ENCODE results near the gene PDP2. TPM values are rescaled to one million over a fixed set of nuclear protein-coding genes. Genes with fewer than 3 reads are reported as not detected.

Gene PDP2
- total RNA-seq (10 to 100 TPM; 10.0 to 11.3 TPM), polyA plus RNA-seq (1 to 10 TPM; 1.2 to 1.8 (median 1.7) TPM), total RNA-seq (8.3 to 39.1 (median 17.8) reads per million in 6 experiments)

DNA sequence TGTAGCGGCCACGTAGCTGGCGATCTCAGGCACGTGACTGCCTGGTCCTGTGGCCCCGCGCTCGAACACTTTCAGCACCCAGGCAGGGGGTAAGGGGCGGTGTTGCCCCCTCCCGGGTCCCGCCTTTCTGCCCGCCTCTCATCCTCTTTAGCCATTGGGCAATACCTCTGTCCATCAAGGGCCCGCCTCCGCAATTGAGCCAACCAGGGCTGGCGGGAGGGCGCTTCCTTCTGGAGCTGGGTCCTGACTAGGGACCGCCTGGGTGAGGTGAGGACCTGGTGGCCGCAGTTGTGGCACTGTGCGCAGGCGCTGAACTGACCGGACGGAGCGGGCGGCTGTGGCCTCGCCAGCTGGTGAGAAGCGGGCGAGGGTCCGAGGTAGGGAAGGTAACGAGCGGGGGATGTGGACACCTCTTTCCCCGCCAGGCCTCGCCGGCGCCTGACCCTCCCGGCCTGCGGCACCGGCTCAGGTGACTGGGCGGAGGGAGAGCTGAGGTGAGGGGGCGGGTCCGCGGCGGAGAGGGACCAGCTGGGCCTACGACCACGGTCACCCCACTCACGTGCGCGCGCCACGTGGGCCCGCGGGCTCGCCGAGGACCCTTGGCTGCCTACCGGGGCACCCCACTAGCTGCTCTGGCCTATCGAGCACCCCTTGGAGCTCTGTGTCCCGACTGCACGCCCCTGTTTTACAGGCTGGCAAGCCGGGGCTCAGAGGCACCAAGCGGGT is at the start of gene PDP2:
Gene PDP2, plus strand, starts transcription at position 228 of the 726 bp plus-strand sequence. CDS start 3,770 bp downstream, outside the sequence.
- Mint-ChIP-seq H3K4me1 (peaks cover 16 to 35% (median 26%) of the 10 kb centered on the region in 4 donors), H3K9me3 (no peaks in the 10 kb centered on the region), H3K4me3 (peak within 1 kb of the TSS; percentile 86 to 100 (median 99)), H3K36me3 (peaks cover 0 to 16% (median 2%) of the 10 kb centered on the region in 3 donors), H3K27ac (peak within 1 kb of the TSS; percentile 78 to 97 (median 92)), H3K27me3 (no peaks in the 10 kb centered on the region)
- ATAC-seq, result peak; percentile 98
- POLR2A ChIA-PET, result interaction anchor here (0.6 to 2.3 kb wide), 6 partner anchors 9 to 512 kb away, joined by 3 to 16 read pairs (median 4); partner anchors contain the start of gene NAE1
- DNase-seq, result peak; percentile 73 to 96 (median 88)

GRCh38 chr16:66832190-66832589 is 48.1 kb upstream of the PDP2 start:
- ATAC-seq (no peak), DNase-seq (no peak)
- Mint-ChIP-seq H3K4me3 (peak overlapping the region in 3 of 10 donors; percentile 6 to 42 (median 35)), H3K9me3 (no peaks in the 10 kb centered on the region), H3K36me3 (peaks cover 0 to 7% (median 0%) of the 10 kb centered on the region in 3 donors), H3K27ac (no peak overlapping the region), H3K4me1 (peaks cover 10 to 23% (median 17%) of the 10 kb centered on the region in 4 donors), H3K27me3 (peaks cover 0 to 5% (median 0%) of the 10 kb centered on the region in 5 donors)
- POLR2A ChIA-PET, result no interaction called here

DNA sequence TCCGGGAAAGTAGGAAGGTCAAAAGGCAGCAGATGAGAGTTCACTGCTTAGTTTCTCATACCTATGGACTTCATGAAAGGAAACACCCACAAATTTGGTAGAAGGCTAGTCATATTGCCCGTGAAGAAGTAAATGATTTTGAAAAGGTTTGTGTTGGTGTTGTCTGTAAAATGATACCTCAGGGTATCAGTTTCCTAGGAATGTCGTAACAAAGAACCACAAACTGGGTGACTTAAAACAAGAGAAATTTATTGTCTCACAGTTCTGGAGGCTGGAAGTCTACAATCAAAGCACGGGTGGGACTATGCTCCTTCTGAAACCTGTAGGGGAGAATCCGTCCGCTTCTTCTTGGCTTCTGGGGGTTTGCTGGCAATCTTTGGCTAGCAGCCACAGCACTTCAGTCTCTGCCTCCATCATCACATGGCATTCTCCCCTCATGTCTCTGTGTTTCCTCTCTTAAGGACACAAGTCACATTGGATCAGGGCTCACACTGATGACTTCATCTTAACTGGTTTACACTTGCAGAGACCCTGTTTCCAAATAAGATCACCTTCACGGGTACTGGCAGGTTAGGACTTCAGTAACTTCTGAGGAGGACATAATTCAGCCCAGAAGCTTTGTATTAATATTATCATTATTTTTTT is 47.5 kb upstream of the PDP2 start:
- peaks cover 8 to 20% (median 15%) of the 10 kb centered on the region in 4 donors for H3K4me1 Mint-ChIP-seq
- no peaks in the 10 kb centered on the region for H3K9me3 Mint-ChIP-seq
- DNase-seq, result peak in 1 of 10 donors; percentile 41
- no peak overlapping the region for H3K27ac Mint-ChIP-seq
- ATAC-seq, result no peak
- H3K27me3 Mint-ChIP-seq, result peaks cover 0 to 5% (median 0%) of the 10 kb centered on the region in 5 donors
- H3K4me3 Mint-ChIP-seq, result peak overlapping the region in 3 of 10 donors; percentile 18 to 43 (median 39)
- peaks cover 0 to 3% (median 0%) of the 10 kb centered on the region in 3 donors for H3K36me3 Mint-ChIP-seq
- POLR2A ChIA-PET, result no interaction called here

DNA sequence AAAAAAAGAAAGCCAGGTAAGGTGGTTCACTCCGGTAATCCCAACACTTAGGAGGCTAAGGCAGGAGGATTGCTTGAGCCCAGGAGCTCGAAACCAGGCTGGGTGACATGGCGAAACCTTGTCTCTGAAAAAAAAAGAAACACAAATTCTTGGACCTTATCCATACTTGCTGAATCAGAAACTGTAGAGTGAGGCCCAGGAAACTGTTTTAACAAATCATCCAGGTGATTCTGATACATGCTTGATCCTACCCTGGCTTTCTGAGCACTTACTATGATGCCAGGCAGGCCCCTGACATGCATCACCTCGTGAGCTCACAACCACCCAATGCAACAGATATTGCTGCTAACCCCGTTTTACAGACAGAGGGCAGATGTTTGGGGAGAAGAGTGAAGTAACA is 45.6 kb upstream of the PDP2 start:
- Mint-ChIP-seq H3K27ac (no peak overlapping the region), H3K4me3 (no peak overlapping the region), H3K4me1 (peaks cover 0 to 4% (median under 1%) of the 10 kb centered on the region in 4 donors), H3K9me3 (no peaks in the 10 kb centered on the region), H3K27me3 (peaks cover 0 to 7% (median 5%) of the 10 kb centered on the region in 5 donors), H3K36me3 (no peaks in the 10 kb centered on the region)
- ATAC-seq (no peak), DNase-seq (no peak)
- POLR2A ChIA-PET, result no interaction called here

DNA sequence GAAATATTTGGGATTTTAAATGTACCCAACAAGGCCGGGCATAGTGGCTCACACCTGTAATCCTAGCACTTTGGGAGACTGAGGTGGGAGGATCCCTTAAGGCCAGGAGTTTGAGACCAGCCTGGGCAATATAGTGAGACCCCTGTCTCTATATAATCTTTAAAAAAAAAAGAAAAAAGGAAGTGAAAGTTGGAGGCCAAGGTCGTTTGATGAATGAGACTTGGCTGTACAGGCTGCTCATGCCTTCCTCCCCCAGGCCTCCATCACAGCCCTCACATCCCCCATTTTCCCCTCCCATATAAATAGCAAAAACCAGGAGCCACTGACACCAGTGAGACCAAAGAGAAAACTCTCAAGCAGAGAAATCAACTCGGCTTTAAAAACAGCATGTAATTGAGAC is 39.4 kb upstream of the PDP2 start:
- Mint-ChIP-seq H3K27ac (no peak overlapping the region), H3K9me3 (no peaks in the 10 kb centered on the region), H3K36me3 (peaks cover 0 to 3% (median 0%) of the 10 kb centered on the region in 3 donors), H3K4me1 (peaks cover 3 to 9% (median 5%) of the 10 kb centered on the region in 4 donors), H3K4me3 (no peak overlapping the region), H3K27me3 (peaks cover 8 to 34% (median 32%) of the 10 kb centered on the region in 5 donors)
- ATAC-seq (no peak), DNase-seq (no peak)
- POLR2A ChIA-PET, result no interaction called here

- peaks cover 0 to 3% (median 0%) of the 10 kb centered on the region in 3 donors for H3K36me3 Mint-ChIP-seq
- H3K4me3 Mint-ChIP-seq, result no peak overlapping the region
- peaks cover 3 to 11% (median 6%) of the 10 kb centered on the region in 4 donors for H3K4me1 Mint-ChIP-seq
- peaks cover 12 to 39% (median 37%) of the 10 kb centered on the region in 5 donors for H3K27me3 Mint-ChIP-seq
- H3K27ac Mint-ChIP-seq, result peak overlapping the region in 1 of 10 donors; percentile 24
- POLR2A ChIA-PET, result no interaction called here
- no peaks in the 10 kb centered on the region for H3K9me3 Mint-ChIP-seq
- ATAC-seq (no peak), DNase-seq (no peak)
Observed at GRCh38 chr16:66841366-66841765, 38.9 kb upstream of the PDP2 start.

DNA sequence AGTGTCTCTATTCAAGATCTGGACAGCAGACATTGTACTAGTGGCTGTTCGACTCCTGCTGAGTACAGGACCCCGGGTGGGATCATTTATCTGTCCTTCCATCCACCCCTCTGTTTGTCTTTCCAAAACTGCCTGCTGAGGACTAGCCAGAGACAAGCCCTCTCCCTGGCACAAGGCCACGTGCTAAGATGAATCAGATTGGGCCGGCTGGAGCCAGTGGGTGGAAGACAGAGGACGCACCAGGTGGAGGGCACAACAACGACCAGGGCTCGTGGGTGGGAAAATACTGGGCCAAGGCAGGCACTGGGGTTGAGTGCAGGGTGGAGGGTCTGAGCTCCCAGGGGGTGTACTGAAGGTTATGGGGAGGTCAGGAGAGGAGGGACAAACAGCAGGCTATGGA is 37.5 kb upstream of the PDP2 start:
- POLR2A ChIA-PET, result no interaction called here
- DNase-seq, result no peak
- peaks cover 3 to 11% (median 6%) of the 10 kb centered on the region in 4 donors for H3K4me1 Mint-ChIP-seq
- peak overlapping the region in 5 of 10 donors; percentile 9 to 72 (median 22) for H3K4me3 Mint-ChIP-seq
- ATAC-seq, result no peak
- no peaks in the 10 kb centered on the region for H3K9me3 Mint-ChIP-seq
- peaks cover 0 to 3% (median 0%) of the 10 kb centered on the region in 3 donors for H3K36me3 Mint-ChIP-seq
- peaks cover 14 to 47% (median 43%) of the 10 kb centered on the region in 5 donors for H3K27me3 Mint-ChIP-seq
- H3K27ac Mint-ChIP-seq, result no peak overlapping the region

- Mint-ChIP-seq H3K36me3 (peaks cover 0 to 3% (median 0%) of the 10 kb centered on the region in 3 donors), H3K27me3 (peaks cover 14 to 52% (median 43%) of the 10 kb centered on the region in 5 donors), H3K27ac (no peak overlapping the region), H3K4me3 (peak overlapping the region in 5 of 10 donors; percentile 16 to 79 (median 71)), H3K4me1 (peaks cover 3 to 11% (median 6%) of the 10 kb centered on the region in 4 donors), H3K9me3 (no peaks in the 10 kb centered on the region)
- DNase-seq, result peak in 1 of 10 donors; percentile 49
- no peak for ATAC-seq
- POLR2A ChIA-PET, result no interaction called here
Observed at GRCh38 chr16:66843191-66843590, 37.1 kb upstream of the PDP2 start.

GRCh38 chr16:66844009-66844341 is 36.3 kb upstream of the PDP2 start:
- Mint-ChIP-seq H3K4me1 (peaks cover 3 to 11% (median 6%) of the 10 kb centered on the region in 4 donors), H3K9me3 (no peaks in the 10 kb centered on the region), H3K27me3 (peaks cover 14 to 57% (median 41%) of the 10 kb centered on the region in 5 donors), H3K36me3 (peaks cover 0 to 3% (median 0%) of the 10 kb centered on the region in 3 donors), H3K4me3 (peak overlapping the region; percentile 36 to 86 (median 66)), H3K27ac (peak overlapping the region in 1 of 10 donors; percentile 59)
- POLR2A ChIA-PET, result no interaction called here
- no peak for ATAC-seq
- no peak for DNase-seq

DNA sequence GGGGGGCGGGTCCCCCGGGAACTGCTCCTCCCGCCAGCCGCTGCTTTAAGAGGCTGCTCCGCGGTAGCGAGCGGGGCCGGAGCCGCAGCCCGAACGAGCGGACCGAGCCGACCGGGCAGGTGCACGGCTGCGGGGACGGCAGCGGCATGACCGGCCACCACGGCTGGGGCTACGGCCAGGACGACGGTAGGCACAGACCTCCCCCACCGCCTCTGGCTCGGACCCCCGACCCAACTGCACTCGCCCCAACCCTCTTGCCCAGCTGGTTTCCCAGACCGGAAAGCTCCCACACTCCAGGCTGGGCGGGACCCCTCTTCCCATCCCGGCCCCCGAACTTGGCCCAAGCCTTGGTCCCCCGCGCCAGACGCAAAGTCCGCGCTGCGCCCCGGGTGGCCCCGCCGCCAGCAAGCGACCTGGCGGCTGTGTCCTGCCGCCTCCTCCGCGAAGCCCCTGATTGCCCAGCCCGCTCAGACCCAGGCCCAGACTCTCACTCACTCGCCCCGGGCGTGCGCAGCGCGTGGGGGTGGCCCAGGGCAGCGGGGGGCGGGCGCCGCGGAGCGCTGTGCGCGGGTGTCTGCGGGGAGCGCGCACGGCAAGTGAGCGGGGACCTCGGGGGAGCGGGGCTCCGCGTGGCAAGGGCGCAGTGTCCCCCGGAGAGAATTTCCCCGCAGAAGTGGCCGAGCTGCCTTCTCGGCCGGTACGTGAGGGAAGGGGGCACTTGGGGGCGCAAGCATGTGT is 35.8 kb upstream of the PDP2 start, which contains the start of gene CA7:
Gene CA7, plus strand, starts transcription at position 73 of the 738 bp plus-strand sequence. Its CDS starts 74 bp downstream, at position 147.
- H3K9me3 Mint-ChIP-seq, result no peaks in the 10 kb centered on the region
- ATAC-seq, result peak; percentile 63 to 68
- no peak for DNase-seq
- H3K27ac Mint-ChIP-seq, result peak within 1 kb of the TSS in 2 of 10 donors; percentile 21 to 59
- H3K27me3 Mint-ChIP-seq, result peaks cover 14 to 57% (median 41%) of the 10 kb centered on the region in 5 donors
- H3K4me1 Mint-ChIP-seq, result peaks cover 3 to 11% (median 6%) of the 10 kb centered on the region in 4 donors
- POLR2A ChIA-PET, result no interaction called here
- peak within 1 kb of the TSS; percentile 36 to 86 (median 66) for H3K4me3 Mint-ChIP-seq
- peaks cover 0 to 3% (median 0%) of the 10 kb centered on the region in 3 donors for H3K36me3 Mint-ChIP-seq

DNA sequence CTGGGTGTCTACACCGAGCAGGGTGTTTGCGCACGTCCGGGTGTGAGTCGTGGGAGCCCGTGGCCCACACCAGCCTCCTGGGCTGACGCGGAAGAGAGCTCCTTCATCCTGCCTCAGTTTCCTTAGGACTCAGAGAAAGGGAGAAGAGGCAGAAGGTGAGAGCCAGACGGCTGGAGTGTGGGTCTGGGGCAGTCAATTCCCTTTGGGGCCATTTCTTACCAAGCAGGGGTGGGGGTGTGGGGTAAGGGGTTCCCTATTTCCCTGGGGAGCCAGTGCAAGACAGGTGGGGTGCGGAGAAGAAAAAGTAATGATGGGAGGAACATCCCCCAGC is 35.3 kb upstream of the PDP2 start:
- H3K36me3 Mint-ChIP-seq, result peaks cover 0 to 3% (median 0%) of the 10 kb centered on the region in 3 donors
- DNase-seq (no peak), ATAC-seq (peak; percentile 25 to 33)
- peaks cover 3 to 11% (median 6%) of the 10 kb centered on the region in 4 donors for H3K4me1 Mint-ChIP-seq
- H3K27me3 Mint-ChIP-seq, result peaks cover 14 to 57% (median 41%) of the 10 kb centered on the region in 5 donors
- no peaks in the 10 kb centered on the region for H3K9me3 Mint-ChIP-seq
- H3K4me3 Mint-ChIP-seq, result peak overlapping the region in 6 of 10 donors; percentile 26 to 78 (median 46)
- POLR2A ChIA-PET, result no interaction called here
- peak overlapping the region in 1 of 10 donors; percentile 21 for H3K27ac Mint-ChIP-seq

- POLR2A ChIA-PET, result no interaction called here
- Mint-ChIP-seq H3K27me3 (peaks cover 14 to 57% (median 41%) of the 10 kb centered on the region in 5 donors), H3K4me3 (peak overlapping the region in 6 of 10 donors; percentile 17 to 44 (median 24)), H3K9me3 (no peaks in the 10 kb centered on the region), H3K36me3 (peaks cover 0 to 3% (median 0%) of the 10 kb centered on the region in 3 donors), H3K4me1 (peaks cover 3 to 11% (median 6%) of the 10 kb centered on the region in 4 donors), H3K27ac (peak overlapping the region in 1 of 10 donors; percentile 34)
- ATAC-seq (no peak), DNase-seq (no peak)
Observed at GRCh38 chr16:66845791-66846221, 34.5 kb upstream of the PDP2 start.

Measured in naive thymus-derived CD8-positive, alpha-beta T cell (primary cell).